H1 (cell line): Measurements from ENCODE around the gene CC2D2A. TPM values are rescaled to one million over a fixed set of nuclear protein-coding genes. Genes with fewer than 3 reads are reported as not detected.

Source experiments
- CEBPB ChIP-seq: IDR thresholded peaks from 2 replicates; pipeline ENCODE4 v1.6.1; 2012; ENCODE audit warnings: low read depth, low read length
- SAP30 ChIP-seq: fragments of 300-600 bp; sonication (generic); IDR thresholded peaks from 2 replicates; pipeline ENCODE4 v1.7.1; 2012; ENCODE audit warnings: low read length, moderate library complexity, mild to moderate bottlenecking, inconsistent platforms; ENCODE audit not compliant: insufficient read depth, insufficient replicate concordance
- TEAD4 ChIP-seq: IDR thresholded peaks from 2 replicates; pipeline ENCODE4 v1.6.1; 2012; ENCODE audit warnings: low read depth, low read length, inconsistent platforms, mixed read lengths
- polyA plus RNA-seq, 7 experiments: library from polyadenylated mRNA; depleted of rRNA in 3 of 7; stranded (reverse) in 5 of 7; unstranded in 2 of 7; fragments of >200 nt in 5 of 7; fragments of 200-250 nt in 2 of 7; gene quantifications; 1 replicate in 5 of 7; 2 replicates in 1 of 7; 4 replicates in 1 of 7; pipeline versions ENCODE4 v1.2.1 to v1.2.3, GENCODE V29; 2011 to 2013; ENCODE audit warnings: missing spikeins in 2 of 7, mixed read lengths in 2 of 7
- total RNA-seq: library from RNA; stranded (reverse); fragmentation: NEBNext Ultra II Directional; extraction: Animal tissue kit (Norgen Biotek cat#: 25700); gene quantifications from 2 replicates; pipeline ENCODE4 v1.2.1, GENCODE V29; 2021

CC2D2A gene
- total and polyA plus RNA-seq, 2 of the 8 experiments (the other 6 are each of a cell fraction or from before 2014, with no cell fraction given) = 11.0 to 12.2 TPM

DNA sequence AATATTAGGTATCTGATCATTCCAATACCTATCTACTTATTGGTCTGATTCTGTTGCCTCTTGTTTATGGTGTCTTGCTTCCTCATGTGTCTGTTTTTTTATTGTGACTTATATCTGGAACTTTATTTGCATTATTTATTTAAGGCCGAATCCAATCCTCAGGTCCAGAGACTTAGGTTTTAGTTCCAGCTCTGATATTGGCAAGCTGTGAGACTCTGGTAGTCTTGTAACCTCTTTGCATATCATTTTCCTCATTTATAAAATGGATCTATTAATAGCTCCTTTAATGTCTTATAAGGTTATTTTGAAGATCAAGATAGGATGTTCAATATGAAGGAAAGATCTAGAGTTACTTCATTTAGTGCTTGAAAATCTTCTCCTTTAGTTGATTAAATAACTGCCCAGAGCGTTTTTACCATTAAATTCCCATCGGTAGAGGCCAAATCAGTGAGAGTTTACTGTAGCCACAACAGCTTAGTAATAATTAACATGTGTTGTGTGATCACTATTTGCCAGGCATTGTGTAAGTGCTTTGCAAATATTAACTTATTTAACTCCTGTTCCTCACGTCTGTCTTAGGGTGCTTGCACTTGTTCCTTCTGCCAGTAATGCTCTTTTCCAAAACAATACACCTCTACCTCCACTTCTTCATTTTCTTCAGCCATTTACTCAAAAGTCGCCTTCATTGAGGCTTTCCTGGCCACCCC lies 82.2 kb downstream of the CC2D2A start (continued):
- TF ChIP-seq TEAD4 = no peak
- TF ChIP-seq CEBPB = no peak
- no peak for TF ChIP-seq SAP30
